Activated CD4-positive, alpha-beta T cell treated with anti-CD3 and anti-CD28 coated beads for 24 hours (primary cell): ENCODE results near the gene NOL9.
"Not testable (repeated sequence)": the region's sequence is repeated elsewhere in the genome, so short reads cannot be mapped to it uniquely, and the experiment has no call there.

Experiments
- DNase-seq, 2 donors: peaks; one replicate each; pipeline ENCODE4 v3.0.0-alpha.2; 2020; ENCODE audit warnings: low read depth in 2 of 2

The NOL9 gene

DNA sequence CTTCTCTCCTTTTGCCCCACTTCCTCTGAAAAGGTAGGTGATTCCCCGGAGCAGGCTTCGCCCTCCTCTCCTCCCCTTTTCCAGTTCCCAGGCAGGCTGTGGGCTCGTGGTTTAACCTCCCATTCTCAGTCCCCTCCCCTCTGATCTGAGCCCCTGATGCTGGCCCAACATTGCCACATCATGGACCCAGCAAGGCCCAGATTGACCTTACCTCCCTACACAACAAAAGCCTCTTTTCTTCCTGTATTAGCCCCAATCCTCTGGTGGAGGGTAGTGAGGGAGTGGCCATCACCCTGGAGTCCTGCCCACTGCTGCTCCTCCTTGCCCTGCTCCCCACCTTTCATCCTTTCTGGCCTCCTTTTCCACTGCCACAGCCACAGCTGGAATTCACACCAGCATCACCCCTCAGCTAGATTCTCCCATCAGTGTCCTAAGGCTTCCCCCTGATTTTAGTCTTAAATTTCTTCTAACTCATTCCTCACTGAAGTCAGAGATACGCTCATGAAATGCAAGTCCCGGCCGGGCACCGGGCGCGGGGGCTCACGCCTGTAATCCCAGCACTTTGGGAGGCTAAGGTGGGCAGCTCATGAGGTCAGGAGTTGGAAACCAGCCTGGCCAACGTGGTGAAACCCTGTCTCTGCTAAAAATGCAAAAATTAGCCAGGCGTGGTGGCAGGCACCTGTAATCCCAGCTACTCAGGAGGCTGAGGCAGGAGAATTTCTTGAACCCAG is 18.5 kb upstream of the NOL9 start:
- DNase-seq: no peak

DNA sequence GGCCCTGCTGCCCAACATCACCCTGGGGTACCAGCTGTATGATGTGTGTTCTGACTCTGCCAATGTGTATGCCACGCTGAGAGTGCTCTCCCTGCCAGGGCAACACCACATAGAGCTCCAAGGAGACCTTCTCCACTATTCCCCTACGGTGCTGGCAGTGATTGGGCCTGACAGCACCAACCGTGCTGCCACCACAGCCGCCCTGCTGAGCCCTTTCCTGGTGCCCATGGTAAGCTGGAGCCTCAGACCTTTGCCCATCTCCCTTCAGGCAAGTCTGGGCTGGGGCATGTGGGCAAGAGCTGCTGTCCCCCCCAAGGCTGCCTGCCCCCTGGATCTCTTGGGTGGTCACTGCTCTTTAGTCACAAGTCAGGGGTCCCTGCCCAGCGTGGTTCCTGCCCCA is 16.7 kb upstream of the NOL9 start:
- no peak for DNase-seq

DNA sequence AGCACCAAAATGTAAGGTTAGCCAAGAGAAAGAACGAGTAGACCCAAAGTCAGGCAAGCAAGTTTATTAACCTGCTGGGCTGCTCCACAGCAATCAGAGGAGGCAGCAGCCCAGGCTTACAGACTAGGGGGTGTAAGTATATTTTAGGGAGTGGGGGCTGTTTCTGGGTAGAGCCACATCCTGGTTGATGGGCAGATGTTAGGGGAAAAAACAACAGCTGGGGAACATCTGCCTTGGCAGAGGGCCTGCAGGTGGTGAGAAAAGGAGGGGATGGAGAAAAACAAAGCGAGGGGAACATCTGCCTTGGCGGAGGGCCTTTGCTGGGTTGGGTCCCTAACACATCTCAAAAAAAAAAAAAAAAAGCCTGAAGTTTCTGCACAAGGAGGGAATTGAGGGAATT is 15.8 kb upstream of the NOL9 start:
- no peak for DNase-seq

DNA sequence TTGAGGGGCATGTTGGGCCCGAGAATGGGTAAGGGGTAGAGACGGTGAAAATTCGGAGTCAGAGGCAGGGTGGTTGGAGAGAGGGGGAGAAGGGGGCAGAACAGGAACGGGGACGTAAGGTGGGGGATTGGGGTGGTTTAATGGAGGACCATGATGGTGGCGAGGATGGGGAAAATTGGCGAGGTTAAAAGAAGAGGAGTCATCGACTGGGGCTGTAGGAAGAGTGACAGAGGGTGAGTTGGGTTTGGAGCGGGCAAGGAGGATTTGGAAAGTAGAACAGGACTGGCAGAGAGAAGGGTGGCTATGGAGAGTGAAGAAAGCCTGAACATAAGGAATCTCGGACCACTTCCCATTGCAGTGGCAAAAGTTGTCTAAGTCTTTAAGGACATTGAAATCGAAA is 14.7 kb upstream of the NOL9 start:
- no peak for DNase-seq

DNA sequence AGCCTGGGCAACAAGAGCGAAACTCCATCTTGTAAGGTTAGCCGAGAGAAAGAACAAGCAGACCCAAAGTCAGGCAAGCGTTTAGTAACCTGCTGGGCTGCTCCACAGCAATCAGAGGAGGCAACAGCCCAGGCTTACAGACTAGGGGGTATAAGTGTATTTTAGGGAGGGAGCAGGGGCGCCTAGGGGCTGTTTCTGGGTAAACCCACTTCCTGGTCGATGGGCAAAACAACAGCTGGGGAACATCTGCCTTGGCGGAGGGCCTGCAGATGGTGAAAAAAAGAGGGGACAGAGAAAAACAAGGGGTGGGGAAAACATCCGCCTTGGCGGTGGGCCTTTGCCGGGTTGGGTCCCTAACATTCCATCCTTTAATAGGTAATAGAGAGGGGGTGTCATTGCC is 6.0 kb upstream of the NOL9 start:
- no peak for DNase-seq

DNA sequence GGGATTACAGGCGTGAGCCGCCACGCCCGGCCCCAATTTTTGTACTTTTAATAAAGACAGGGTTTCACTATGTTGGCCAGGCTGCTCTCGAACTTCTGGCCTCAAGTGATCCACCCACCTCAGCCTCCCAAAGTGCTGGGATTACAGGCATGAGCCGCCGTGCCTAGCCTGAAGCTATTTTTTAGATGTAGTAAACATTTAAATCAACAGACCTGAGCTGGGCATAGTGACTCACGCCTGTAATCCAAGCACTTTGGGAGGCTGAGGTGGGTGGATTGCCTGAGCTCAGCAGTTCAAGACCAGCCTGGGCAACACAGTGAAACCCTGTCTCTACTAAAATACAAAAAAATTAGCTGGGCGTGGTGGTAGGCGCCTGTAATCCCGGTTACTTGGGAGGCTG is 4.8 kb upstream of the NOL9 start:
- DNase-seq: not testable (repeated sequence)

DNA sequence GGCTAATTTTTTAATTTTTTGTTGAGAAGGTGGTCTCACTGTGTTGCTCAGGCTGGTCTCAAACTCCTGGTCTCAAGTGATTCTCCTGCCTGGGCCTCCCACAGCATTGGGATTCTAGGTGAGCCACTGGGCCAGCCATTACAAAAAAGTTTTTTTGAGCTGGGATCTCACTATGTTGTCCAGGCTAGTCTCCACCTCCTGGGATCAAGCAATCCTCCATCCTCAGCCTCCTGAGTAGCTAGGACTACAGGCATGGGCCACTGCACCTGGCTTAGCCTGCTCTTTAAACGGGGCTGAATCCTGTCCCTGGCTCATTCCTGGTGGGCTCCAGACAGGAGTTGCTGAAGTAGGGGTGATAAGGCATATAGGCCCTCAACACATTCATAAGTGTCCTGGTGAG is 3.3 kb upstream of the NOL9 start:
- DNase-seq: no peak

DNA sequence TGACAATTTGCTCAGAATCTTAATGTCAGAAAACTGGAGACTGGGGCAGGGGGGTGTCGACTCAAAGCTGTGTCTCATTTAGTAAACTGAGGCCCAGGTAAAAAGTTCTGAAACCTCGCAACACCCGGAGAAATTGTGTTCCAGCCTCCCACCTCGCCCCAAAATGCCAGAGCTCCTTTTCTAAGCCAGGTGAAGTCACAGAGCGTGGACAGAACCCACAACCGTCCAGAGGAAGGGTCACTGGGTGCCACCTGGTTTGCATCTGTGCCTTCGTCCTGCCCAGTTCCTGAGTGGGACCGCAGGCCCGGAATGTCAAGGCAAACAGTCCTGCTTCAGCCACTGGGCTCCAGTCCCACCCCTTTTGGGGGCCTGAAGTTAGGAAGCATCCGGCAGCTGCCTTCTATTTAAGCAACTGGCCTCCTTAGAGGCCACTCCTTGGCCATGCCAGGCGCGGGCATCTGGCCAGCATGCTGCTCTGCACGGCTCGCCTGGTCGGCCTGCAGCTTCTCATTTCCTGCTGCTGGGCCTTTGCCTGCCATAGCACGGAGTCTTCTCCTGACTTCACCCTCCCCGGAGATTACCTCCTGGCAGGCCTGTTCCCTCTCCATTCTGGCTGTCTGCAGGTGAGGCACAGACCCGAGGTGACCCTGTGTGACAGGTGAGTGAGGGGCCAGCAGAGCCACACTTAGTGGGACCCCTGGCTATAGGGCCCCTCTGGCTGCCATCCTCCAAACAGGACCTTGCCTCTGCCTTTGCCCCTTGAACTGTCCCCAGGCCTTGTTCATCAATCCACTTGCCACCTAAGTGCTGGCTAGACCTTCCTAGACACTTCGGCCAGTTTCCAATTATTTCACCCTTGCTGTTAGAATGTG is 830 bp upstream of the NOL9 start, which contains the start of gene TAS1R1:
Gene TAS1R1, plus strand, starts transcription at position 401 of the 872 bp plus-strand sequence. Its CDS starts 67 bp downstream, at position 468.
- DNase-seq: no peak

DNA sequence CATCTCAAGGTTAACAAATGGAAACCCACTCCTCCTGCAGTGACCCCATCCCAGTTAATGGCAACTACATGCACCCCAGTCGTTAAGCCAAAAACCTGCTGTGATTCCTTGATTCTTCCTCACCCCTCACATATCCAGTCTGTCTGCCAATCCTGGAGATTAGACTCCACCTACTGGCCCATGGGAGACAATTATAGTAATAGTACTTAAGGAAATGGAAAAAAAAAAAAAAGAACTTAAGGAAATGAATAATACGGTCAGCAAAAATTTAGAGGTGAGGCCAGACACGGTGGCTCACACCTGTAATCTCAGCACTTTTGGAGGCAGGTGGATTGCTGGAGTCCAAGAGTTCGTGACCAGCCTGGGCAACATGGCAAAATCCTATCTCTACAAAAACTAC is 7.0 kb downstream of the NOL9 start:
- no peak for DNase-seq

DNA sequence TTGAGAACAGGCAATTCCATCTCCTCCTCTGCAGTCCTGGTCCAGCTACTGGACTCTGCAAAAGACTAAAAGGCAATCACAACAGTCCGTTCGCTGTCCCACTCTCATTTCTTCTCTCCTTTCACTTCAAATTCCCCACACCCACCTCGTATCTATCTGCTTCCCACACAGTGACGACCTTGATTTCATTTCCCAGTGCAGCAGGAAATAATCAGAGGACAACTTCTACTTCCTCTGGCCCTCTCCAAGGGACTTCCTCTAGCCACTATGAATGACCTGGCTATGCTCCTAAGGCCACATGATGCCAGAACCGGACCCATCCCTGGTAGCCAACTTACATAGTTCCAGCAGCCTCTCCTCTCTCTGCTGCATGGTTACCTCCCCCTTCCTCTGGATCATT is 8.0 kb downstream of the NOL9 start:
- DNase-seq: no peak

DNA sequence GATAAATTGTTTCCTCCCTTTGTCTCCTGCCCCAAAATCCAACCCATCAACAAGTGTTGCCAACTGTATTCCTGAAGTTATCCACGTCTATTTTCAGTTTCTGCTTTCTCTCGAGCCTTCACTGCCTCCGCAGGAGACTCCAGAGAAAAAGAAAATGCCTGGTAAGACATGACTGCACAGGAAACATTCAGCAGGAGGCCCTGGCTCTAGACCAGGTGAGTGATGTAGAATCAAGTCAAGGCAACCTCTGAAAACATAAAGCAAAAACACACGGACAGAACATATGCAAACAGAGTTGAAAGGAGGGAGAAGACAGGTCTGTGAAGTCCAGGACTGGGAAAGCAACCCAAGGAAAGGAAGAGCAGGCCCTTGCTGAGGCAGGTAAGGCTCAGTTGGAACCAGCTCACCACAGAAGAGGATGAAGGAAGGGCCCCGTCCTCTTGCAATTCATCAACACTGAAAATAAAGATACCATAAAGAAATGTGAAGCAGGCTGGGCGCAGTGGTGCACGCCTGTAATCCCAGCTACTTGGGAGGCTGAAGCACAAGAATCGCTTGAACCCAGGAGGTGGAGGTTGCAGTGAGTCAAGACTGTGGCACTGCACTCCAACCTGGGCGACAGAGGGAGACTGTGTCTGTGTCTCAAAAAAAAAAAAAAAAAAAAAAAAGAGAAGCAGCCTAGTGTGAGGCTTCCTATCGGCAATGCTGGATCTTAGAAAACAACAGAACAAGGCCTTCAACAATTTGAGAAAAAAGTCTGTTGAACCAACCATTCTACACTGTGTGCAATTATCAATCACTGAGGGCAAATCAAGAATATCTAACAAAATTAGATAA is 8.8 kb downstream of the NOL9 start:
- no peak for DNase-seq

DNA sequence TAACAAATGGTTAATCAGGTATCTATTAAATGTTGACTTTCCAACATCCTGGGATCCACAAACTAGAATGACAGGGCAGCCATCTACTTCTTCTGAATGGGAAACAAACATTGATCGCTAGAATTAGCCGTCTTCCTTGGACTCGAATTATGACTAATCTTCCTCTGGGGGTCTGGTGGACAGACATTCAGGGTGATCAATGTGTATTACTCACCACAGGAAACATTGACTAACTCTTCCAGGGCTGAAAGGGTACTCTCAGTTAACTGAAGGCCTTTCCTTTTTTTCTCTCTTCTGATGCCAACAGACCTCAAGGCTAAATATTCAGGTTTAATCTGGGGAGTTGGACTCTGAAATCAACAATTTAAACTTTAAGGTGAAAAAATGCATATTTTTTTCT is 9.5 kb downstream of the NOL9 start:
- DNase-seq: no peak

DNA sequence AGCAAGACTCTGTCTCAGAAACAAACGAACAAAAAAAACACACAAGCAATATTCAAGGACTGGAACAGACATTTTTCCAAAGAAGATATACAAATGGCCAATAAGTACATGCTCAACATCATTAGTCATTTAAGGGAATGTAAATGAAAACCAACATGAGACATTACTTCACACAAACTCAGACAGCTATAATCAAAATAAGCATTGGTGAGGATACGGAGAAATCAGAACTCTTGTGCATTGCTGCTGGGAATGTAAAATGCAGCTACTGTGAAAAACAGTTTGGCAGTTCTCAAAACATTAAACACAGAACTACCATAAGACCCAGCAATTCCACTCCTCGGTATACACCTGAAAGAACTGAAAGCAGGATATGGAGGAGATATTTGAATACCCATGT is 15.4 kb downstream of the NOL9 start:
- DNase-seq: no peak

DNA sequence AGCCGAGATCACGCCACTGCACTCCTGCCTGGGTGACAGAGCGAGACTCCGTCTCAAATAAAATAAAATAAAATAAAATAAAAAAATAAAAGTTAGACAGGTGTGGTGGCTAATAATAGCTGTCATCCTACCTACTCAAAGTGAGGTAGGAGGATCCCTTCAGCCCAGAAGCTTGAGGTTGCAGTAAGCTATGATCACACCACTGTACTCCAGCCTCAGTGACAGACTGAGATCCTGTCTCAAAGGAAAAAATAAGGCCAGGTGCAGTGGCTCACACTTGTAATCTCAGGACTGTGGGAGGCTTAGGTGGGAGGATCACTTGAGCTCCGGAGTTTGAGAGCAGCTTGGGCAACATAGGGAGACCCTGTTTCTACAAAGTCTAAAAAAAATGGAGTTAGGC is 18.0 kb downstream of the NOL9 start:
- DNase-seq: no peak

DNA sequence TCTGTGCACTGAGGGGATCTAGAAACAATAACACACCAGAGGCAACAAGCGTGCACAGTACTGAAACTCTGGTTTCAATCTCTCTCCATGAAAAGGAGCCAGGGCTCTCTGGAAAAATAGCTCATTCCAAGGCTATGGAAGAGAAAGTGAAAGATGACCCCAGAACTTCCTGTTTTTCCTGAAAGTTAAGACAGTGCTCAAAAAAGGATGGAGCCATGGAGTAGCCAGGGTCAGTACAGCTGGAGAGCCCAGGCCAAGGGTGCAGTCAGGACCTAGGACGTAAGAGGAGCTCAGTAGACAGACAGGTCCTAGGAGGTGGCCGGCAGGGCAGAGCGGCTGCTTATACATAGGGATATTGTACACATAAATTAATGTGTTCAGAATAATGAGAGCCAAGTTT is 19.1 kb downstream of the NOL9 start:
- no peak for DNase-seq

DNA sequence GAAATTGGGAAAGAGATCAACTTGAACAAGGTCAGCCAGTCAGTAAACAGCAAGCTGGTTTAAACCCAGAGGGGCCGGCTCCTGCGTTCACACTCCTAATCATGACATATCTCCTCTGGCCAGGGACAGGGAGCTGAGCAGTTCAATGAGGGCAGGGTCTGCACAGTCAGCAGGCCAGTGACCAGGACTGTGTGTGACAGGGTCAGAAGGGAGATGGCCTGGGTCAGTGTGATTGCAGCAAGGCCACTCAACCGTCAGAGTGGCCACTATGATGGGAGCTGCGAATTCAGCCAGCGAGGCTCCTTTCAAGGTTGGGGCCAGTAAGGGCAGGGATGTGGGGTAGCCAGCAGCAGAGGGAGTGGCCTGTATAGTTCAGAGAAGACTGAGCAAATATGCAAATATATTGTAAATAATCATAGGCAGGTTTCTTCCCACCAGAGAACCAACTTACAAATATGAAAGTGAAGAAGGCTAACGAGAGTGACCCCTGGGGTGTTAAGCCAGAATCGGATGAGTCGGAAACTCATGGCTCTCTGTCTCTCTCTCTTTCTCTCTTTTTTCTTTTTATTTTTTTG is 20.0 kb downstream of the NOL9 start:
- no peak for DNase-seq

DNA sequence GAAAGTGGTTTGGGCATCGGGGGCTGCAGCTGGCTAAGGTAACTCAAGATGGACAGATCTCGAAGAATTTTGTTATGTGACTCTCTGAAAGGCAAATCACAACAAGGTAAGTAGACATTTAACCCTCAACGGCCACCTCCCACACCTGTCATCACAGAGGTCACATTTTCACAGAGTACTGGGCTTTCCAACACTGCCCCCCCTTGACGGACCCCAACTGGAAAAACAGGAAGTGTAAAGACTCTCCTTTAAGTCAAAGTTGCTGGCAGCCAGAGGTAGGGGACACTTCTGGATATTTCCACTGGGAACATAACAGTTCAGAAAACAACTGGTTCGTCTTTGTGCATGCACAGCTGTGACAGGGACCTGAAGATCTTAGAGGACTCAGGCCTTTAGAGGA is 22.3 kb downstream of the NOL9 start:
- no peak for DNase-seq

DNA sequence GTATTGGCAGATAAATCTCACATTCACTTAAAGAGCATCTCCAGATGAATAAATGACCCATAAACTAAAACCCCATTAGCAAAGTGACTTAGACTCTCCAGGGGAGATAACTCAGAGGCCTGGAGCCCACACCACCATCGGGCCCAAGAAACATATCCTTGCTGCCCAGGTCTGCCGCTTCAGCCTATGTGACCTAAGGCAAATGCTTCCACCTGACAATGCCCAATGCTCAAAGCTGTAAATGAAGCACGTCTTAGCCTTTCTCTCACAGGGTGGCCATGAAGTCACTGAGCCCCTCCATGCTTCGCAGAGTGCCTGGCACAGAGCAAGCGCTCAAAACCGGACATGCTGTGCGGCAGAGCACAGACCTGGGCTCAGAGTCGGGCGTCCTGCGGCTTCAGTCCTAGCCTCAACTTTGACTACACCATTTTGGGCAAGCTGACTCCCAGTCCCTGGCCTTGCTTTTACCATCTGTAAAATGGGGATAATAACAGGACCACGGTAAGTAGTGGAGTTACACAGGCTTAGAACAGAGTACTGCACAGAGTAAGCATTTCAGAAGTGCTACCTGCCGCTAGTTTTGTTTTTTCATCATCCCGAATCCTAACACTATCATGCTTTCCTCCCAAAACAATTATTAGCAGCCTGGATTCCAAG is 23.7 kb downstream of the NOL9 start:
- DNase-seq: no peak

DNA sequence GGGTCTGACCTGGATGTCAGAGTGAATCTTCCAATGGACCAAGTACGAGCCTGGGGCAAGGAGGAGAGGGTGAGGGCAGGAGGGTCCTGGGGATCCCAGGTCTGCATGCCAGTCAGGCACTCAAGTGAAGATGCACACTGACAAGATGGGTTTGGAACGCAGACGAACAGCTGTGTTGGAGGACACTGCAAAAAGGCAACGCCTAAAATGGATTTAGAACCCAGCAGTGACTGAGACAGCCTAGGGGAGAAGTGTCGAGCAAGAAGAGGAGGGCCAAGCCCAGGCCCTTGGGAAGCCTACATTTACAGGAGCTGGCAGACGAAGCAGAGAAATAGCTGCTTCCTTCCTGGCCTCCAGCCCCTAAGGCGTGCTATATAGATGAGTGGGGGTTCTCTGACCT is 25.8 kb downstream of the NOL9 start:
- no peak for DNase-seq

DNA sequence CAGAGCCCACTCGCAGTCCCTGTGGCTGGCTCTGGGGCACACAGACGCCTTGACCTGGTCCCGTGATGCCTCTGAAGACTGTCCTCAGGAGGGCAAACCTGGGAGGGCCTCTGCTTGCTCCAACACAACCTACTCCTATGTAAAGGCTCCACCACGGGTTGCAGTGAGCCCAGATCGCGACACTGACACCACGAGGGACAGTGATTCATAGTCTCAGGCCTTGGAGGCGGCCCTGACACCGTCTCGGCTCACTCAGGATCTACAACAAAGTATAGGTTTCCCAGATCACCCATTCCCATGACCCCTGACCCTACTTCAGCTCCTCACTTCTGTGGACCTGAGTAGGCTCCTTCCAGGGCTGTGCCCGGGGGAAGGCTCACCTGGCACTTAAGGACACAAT is 28.0 kb downstream of the NOL9 start:
- DNase-seq: no peak

DNA sequence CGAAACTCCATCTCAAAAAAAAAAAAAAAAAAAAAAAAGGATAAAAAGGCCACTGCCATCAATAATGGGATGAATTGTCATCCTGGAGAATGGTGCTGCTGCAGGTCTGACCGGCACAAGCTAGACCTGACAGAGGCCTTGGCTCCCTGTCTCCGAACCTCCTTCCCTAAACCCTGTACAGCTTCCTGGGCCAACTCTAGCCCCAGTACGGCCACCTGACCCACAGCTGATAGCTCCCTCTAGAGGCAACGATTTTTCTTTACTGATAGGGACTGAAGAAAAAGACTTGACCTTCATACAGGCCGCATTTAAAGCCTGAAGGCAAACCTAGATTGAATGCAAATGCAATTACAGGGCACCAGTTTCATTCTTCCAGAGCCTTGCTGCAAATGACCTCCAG is 30.7 kb downstream of the NOL9 start:
- DNase-seq: no peak
